Adrenal gland (tissue), 5 donors: Measurements from ENCODE around the gene GPLD1.

Experiments used
- POLR2A ChIP-seq, 2 donors: fragments of 450-650 bp; IDR thresholded peaks; one replicate each; pipeline ENCODE4 v1.6.1; 2017; ENCODE audit warnings: antibody characterized with exemption in 2 of 2, mild to moderate bottlenecking in 2 of 2, moderate library complexity in 1 of 2
- TF ChIP-seq, protein P1 (sequence below), 6 experiments: fragments of 450-650 bp in 4 of 6; fragments of 200-600 bp in 2 of 6; sonication (generic) in 1 of 6; IDR thresholded peaks; 1 replicate in 5 of 6; 2 replicates in 1 of 6; pipeline versions ENCODE4 v1.5.1 to v1.8.0; 2016 to 2021; ENCODE audit warnings: antibody characterized with exemption in 6 of 6, mild to moderate bottlenecking in 2 of 6, moderate library complexity in 1 of 6
- donor health status: DM: no; HTN: no; CAD: no.

GRCh38 chr6:24504649-24505586, 15.5 kb upstream of the GPLD1 start:
- TF ChIP-seq, protein P1, sequence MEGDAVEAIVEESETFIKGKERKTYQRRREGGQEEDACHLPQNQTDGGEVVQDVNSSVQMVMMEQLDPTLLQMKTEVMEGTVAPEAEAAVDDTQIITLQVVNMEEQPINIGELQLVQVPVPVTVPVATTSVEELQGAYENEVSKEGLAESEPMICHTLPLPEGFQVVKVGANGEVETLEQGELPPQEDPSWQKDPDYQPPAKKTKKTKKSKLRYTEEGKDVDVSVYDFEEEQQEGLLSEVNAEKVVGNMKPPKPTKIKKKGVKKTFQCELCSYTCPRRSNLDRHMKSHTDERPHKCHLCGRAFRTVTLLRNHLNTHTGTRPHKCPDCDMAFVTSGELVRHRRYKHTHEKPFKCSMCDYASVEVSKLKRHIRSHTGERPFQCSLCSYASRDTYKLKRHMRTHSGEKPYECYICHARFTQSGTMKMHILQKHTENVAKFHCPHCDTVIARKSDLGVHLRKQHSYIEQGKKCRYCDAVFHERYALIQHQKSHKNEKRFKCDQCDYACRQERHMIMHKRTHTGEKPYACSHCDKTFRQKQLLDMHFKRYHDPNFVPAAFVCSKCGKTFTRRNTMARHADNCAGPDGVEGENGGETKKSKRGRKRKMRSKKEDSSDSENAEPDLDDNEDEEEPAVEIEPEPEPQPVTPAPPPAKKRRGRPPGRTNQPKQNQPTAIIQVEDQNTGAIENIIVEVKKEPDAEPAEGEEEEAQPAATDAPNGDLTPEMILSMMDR (IDR thresholded peaks at IDR 0.05) = no peak
- TF ChIP-seq POLR2A (IDR thresholded peaks at IDR 0.05) = no peak
